ENCODE results near the gene CSF1R. TPM values are rescaled to one million over a fixed set of nuclear protein-coding genes. Genes with fewer than 3 reads are reported as not detected.
"Not testable (repeated sequence)": the region's sequence is repeated elsewhere in the genome, so short reads cannot be mapped to it uniquely, and the experiment has no call there.

The CSF1R gene
- total RNA-seq, 2 experiments from 2014 or later: 0.41 to 0.78 TPM

DNA sequence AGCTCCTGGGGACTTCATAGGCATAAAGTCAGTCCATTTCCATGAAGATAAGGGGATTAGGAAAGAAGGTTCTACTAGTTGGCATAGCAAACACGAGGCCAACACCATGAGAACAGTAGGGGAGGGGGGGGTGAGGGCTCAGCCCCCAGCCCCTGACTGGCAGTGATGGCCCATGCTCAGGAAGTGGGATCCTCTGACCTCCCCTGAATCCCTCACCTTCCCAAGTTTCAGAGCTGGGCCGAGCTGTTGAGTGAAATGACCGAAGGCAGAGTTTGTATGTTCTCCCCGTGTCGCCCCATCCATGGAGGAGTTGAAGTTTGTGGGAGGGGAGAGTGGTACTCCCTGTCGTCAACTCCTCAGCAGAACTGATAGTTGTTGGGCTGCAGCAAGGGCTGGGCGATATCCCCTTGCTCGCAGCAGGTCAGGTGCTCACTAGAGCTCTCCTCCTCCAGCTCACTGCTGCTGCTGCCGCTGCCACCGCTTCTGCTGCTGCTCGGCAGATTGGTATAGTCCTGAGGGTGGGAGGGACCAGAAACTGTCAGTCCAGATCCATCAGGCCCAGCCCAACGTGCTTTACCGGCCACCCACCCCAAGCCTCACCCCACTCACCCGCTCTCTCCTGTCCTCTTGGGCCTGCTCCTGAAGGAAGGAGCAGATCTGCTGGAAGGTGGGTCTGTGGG is 32.5 kb downstream of the CSF1R start:
- Mint-ChIP-seq H3K36me3 (peaks cover 37% of the 10 kb centered on the region), H3K27ac (no peak overlapping the region), H3K4me3 (no peak overlapping the region), H3K9me3 (no peaks in the 10 kb centered on the region), H3K27me3 (no peaks in the 10 kb centered on the region), H3K4me1 (ENCODE audit: low read depth) (no peaks in the 10 kb centered on the region)
- no peak for DNase-seq
- POLR2A ChIA-PET: no interaction called here
- intact Hi-C loops (cut with micrococcal nuclease): no loop called here
- CTCF ChIA-PET: interaction anchor here (0.6 kb wide), 1 partner anchor 207 kb away, joined by 4 read pairs; no protein-coding TSS in a partner anchor

DNA sequence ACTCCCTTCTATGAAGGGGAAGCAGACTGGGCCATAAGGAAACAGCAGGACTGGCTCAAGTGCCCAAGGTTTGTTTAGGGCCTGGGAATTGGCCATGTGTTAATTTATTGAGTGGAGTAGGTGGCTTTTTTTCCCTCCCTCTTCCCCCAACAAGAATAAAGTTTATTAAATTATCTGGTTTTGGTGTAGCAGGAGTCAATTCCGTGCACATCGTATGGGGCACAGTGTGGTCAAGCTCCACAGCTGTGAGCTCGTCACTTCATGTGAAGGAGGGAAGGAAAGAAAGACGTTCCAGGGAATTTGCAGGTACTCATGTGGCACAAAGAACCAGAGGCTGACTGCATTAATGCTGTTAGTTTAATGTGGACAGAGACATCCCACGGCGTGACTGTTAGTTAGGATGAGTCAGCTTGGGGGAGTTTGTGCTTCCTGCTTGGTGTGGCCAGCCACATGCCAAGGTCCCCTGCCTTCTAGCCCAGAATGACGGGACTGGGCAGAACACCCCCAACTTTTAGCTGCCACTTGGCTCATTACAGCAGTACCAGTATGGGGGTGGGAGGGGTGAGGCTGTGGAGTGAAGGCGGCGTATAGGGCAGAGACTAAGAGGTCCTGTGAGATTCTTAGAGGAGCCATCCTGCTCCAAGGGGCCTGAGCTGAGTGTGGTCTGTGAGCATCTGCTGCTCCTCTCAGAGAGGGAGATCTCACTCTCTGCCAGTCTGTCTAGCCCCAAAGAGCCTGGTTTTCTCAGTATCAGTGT is 33.2 kb downstream of the CSF1R start:
- CTCF ChIA-PET: no interaction called here
- H3K36me3 Mint-ChIP-seq: peaks cover 39% of the 10 kb centered on the region

DNA sequence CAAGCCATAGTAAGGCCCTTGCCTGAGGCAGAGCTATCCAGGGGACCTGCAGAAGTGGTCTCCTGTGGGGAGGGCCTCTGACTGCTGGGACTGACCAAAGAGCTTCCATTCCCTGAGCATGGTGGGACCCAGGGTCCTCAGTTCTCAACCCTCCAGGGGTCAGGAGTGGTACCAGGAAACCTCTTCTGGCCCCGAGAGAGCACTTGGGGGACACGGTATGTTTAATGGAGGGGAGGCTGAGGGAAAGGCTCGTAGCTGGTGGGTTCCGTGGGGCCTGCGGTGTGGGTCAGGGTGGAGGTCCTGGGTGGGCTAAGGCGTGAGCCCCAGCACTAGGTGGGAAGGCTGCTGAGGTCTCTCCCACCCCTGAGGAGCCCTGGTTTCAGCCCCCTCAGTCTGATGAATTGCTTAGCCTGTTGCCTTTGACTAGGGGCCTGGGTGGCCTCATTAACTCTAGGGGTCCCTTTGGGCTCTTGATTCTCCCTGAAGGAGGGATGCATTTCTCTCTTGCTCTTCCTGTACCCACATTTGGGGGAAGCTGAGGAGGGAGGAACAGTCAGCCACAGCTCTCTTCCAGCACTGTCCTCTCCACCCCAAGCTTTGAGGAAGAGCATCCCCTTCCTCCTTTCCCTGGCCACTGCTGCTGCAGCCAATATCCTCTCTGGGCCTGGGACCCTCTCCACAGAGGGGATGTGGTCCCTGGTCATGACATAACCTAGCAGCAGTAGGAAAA is 34.0 kb downstream of the CSF1R start:
- no peaks in the 10 kb centered on the region for H3K9me3 Mint-ChIP-seq
- H3K27ac Mint-ChIP-seq: no peak overlapping the region
- no peaks in the 10 kb centered on the region for H3K4me1 Mint-ChIP-seq (ENCODE audit: low read depth)
- no peak overlapping the region for H3K4me3 Mint-ChIP-seq
- no peak for DNase-seq
- CTCF ChIA-PET: no interaction called here
- peaks cover 43% of the 10 kb centered on the region for H3K36me3 Mint-ChIP-seq
- no peaks in the 10 kb centered on the region for H3K27me3 Mint-ChIP-seq
- POLR2A ChIA-PET: no interaction called here
- intact Hi-C loops (cut with micrococcal nuclease): no loop called here

More for the DNA sequence above, 33.2 kb downstream of the CSF1R start:
- POLR2A ChIA-PET: no interaction called here
- Mint-ChIP-seq H3K27ac (no peak overlapping the region), H3K27me3 (no peaks in the 10 kb centered on the region), H3K9me3 (no peaks in the 10 kb centered on the region), H3K4me3 (no peak overlapping the region), H3K4me1 (ENCODE audit: low read depth) (no peaks in the 10 kb centered on the region)
- no peak for DNase-seq
- intact Hi-C loops (cut with micrococcal nuclease): no loop called here

DNA sequence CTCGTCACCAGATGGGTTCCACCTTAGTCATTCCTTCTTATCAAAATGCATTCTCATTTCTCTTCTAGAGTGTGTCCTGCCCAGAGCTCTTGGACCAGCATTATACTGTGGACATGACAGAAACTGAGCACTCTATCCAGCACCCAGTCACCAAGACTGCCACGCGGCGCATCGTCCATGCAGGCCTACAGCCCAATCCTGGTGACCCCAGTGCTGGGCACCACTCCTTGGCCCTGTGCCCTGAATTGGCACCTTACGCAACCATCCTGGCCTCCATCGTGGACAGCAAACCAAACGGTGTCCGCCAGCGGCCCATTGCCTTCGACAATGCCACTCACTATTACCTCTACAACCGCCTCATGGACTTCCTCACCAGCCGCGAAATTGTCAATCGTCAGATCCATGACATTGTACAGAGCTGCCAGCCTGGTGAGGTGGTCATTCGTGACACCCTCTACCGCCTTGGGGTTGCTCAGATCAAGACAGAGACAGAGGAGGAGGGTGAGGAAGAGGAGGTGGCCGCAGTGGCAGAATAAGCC is 34.6 kb downstream of the CSF1R start:
- intact Hi-C loops (cut with micrococcal nuclease): no loop called here
- POLR2A ChIA-PET: no interaction called here
- Mint-ChIP-seq H3K9me3 (no peaks in the 10 kb centered on the region), H3K27ac (no peak overlapping the region), H3K4me3 (no peak overlapping the region), H3K36me3 (peaks cover 47% of the 10 kb centered on the region), H3K27me3 (no peaks in the 10 kb centered on the region), H3K4me1 (ENCODE audit: low read depth) (no peaks in the 10 kb centered on the region)
- CTCF ChIA-PET: no interaction called here
- DNase-seq: no peak

DNA sequence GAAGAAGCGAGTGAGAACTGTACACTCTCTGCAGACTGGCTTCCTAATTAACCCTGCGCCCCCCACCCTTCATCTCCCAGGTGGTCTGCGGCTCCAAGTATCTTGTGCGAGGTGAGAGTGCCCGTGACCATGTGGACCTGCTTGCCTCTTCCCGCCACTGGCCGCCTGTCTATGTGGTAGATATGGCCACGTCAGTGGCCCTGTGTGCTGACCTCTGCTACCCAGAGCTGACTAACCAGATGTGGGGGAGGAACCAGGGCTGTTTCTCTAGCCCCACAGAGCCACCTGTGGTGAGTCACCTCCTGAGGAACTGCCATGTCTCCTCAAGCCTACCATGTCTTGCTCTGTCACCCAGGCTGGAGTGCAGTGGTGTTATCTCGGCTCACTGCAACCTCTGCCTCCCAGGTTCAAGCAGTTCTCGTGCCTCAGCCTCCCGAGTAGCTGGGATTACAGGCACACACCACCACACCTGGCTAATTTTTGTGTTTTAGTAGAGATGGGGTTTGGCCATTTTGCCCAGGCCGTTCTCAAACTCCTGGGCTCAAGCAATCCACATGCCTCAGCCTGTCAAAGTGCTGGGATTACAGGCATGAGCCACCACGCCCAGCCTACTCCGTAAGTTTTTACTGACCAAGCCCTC is 36.1 kb downstream of the CSF1R start:
- H3K9me3 Mint-ChIP-seq; H3K4me1 Mint-ChIP-seq (ENCODE audit: low read depth); H3K27ac Mint-ChIP-seq; H3K4me3 Mint-ChIP-seq; POLR2A ChIA-PET; DNase-seq; H3K27me3 Mint-ChIP-seq; CTCF ChIA-PET; intact Hi-C loops (cut with micrococcal nuclease): not testable (repeated sequence)
- H3K36me3 Mint-ChIP-seq: peaks cover 47% of the 10 kb centered on the region

DNA sequence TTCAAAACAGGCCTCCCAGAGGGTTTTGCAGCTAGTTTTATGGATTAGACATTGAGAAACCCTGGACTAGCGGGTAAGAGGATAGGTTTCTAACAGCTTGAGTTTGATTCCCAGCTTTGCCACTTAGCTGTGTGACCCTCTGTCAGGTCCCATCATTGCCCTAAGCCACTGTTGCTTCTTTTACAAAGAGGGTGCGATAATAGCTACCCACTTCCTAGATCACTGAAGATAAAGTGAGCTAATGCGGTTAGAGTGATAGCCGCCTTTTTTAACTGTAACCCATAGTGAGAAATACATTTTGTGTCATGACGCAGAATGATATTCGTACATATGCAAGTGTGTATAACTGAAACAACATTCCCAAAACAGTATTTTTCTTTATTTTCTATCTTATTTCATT is 40.3 kb downstream of the CSF1R start:
- no peak overlapping the region for H3K27ac Mint-ChIP-seq
- no peaks in the 10 kb centered on the region for H3K27me3 Mint-ChIP-seq
- H3K4me1 Mint-ChIP-seq (ENCODE audit: low read depth): peaks cover 6% of the 10 kb centered on the region
- H3K9me3 Mint-ChIP-seq: no peaks in the 10 kb centered on the region
- H3K36me3 Mint-ChIP-seq: peaks cover 50% of the 10 kb centered on the region
- H3K4me3 Mint-ChIP-seq: no peak overlapping the region
- ChIA-PET POLR2A (no interaction called here), CTCF (interaction anchor here (0.9 to 1.7 kb wide), 3 partner anchors 16 to 77 kb away, joined by 3 to 6 read pairs (median 4); partner anchors contain the start of gene CSF1R)
- no peak for DNase-seq
- intact Hi-C loops (cut with micrococcal nuclease): no loop called here

DNA sequence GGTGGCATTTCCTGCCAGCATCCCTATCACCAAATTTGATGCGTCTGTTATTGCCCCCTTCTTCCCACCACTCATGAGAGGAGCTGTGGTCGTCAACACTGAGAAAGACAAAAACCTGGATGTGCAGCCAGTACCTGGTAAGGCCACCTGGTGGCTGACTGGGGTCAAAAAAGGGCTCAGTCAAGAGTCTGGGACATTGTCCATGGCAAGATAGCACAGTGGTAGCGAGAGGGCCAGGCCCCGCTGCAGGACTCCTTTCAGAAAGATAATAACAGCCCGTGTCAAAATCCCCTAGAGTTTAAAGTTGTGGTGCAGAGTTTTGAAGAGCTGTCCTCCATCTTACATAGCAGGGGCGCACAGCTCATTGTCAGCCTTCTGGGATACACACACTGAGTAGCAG is 40.8 kb downstream of the CSF1R start:
- peaks cover 55% of the 10 kb centered on the region for H3K36me3 Mint-ChIP-seq
- intact Hi-C loops (cut with micrococcal nuclease): no loop called here
- H3K27me3 Mint-ChIP-seq: no peaks in the 10 kb centered on the region
- no peak for DNase-seq
- H3K27ac Mint-ChIP-seq: no peak overlapping the region
- peaks cover 6% of the 10 kb centered on the region for H3K4me1 Mint-ChIP-seq (ENCODE audit: low read depth)
- ChIA-PET CTCF (interaction anchor here (0.9 to 1.7 kb wide), 4 partner anchors 15 to 77 kb away, joined by 3 to 6 read pairs (median 4); partner anchors contain the start of gene CSF1R), POLR2A (no interaction called here)
- no peaks in the 10 kb centered on the region for H3K9me3 Mint-ChIP-seq
- H3K4me3 Mint-ChIP-seq: no peak overlapping the region

DNA sequence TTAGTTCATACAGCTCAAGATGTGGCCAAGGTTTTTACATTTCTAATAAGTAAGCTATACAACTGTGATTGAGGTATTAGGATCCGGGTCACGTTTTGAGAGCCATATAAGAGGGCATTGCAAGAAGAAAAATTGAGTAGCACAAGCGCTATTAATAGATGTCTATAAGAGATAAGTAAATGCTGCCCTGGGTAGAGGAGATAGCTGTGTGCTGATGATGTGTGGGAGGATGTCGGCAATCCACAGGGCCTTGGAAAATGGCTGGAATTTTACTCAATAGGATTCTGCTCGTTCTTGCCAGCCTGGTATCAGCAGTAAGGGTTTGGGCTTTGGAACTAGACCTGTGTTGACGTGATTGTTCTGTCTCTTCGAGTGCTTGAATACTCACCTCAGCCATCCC is 41.6 kb downstream of the CSF1R start:
- Mint-ChIP-seq H3K4me3 (no peak overlapping the region), H3K36me3 (peaks cover 55% of the 10 kb centered on the region), H3K27me3 (no peaks in the 10 kb centered on the region), H3K9me3 (no peaks in the 10 kb centered on the region), H3K4me1 (ENCODE audit: low read depth) (peaks cover 6% of the 10 kb centered on the region), H3K27ac (no peak overlapping the region)
- CTCF ChIA-PET: interaction anchor here (1.0 to 1.7 kb wide), 2 partner anchors 36 to 78 kb away, joined by 3 to 6 read pairs; no protein-coding TSS in a partner anchor
- POLR2A ChIA-PET: no interaction called here
- DNase-seq: no peak
- intact Hi-C loops (cut with micrococcal nuclease): loop anchor here (1.0 kb wide), 1 partner anchor 17 kb away; no protein-coding TSS in a partner anchor

DNA sequence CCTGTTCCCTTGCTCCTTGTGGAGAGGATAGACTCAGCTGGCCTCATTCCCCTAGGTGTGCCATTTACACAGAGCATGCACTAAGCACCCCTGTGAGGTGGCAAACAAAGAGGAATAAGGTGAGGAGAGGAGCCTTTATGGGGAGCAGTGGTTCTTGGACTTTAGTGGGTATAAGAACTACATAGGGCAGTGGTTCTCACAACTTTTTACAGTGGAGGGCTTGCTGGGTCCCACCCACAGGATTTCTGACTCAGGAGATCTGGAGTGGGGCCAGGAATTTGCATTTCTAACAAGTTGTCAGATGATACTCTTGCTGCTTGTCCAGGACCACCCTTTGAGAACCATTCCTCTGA is 42.0 kb downstream of the CSF1R start:
- Mint-ChIP-seq H3K27ac (no peak overlapping the region), H3K9me3 (no peaks in the 10 kb centered on the region), H3K27me3 (no peaks in the 10 kb centered on the region), H3K4me1 (ENCODE audit: low read depth) (peaks cover 6% of the 10 kb centered on the region), H3K4me3 (no peak overlapping the region), H3K36me3 (peaks cover 51% of the 10 kb centered on the region)
- intact Hi-C loops (cut with micrococcal nuclease): loop anchor here (1.0 kb wide), 1 partner anchor 17 kb away; no protein-coding TSS in a partner anchor
- no peak for DNase-seq
- POLR2A ChIA-PET: no interaction called here
- CTCF ChIA-PET: interaction anchor here (1.0 to 1.7 kb wide), 2 partner anchors 36 to 79 kb away, joined by 3 to 6 read pairs; no protein-coding TSS in a partner anchor

DNA sequence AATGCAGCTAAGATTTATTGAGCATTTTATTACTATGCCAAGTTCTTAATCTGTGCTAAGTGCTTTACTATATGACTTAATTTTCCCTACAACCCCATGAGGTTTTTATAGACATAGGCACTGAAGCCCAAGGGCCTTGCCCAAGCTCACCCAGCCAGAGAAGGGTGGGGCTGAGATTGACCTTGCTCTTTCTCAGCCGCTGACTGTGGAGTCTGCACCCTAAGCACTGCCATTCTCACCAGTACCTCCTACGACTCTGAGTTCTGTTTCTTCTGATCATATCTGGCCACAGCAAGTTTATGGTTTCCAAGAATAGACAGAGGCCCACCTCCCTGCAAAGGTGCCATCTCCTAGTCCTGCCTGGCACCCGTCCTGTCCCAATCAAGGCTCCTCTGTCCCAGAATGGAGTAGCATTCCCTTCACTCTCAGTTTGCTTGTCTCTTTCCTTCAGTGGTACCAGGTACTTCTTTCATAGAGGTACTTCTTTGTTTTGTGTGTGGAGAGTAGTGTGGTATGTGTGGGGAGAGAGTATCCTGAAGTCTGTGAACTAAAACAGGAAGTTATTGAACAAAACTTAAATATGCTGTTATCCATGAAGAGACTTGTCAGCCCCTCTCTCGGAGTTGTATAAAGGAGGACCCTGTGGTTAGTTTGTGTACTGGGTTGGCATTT is 42.6 kb downstream of the CSF1R start:
- CTCF ChIA-PET: no interaction called here
- intact Hi-C loops (cut with micrococcal nuclease): loop anchor here (1.0 kb wide), 1 partner anchor 16 kb away; no protein-coding TSS in a partner anchor
- Mint-ChIP-seq H3K36me3 (peaks cover 45% of the 10 kb centered on the region), H3K4me1 (ENCODE audit: low read depth) (peaks cover 6% of the 10 kb centered on the region), H3K27ac (no peak overlapping the region), H3K9me3 (no peaks in the 10 kb centered on the region), H3K27me3 (no peaks in the 10 kb centered on the region), H3K4me3 (no peak overlapping the region)
- no peak for DNase-seq
- POLR2A ChIA-PET: no interaction called here

DNA sequence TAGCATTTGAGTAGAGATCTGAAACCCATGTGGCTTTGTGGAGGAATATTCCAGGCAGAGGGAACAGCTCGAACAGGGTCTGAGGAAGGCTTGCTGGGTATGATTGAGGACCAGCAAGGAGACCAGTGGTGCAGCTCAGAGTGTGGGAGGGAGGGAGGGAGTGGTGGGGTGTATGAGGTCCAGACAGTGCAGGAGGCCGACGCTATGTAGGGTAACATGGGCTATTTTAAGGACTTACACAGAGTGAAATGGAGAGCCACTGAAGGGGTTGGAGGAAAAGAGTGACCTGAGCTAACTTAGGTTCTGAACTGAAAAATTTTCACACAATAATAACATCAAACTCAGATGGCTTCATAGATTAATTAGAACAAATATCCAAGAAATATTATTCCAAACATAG is 43.9 kb downstream of the CSF1R start:
- Mint-ChIP-seq H3K36me3 (peaks cover 51% of the 10 kb centered on the region), H3K4me3 (no peak overlapping the region), H3K4me1 (ENCODE audit: low read depth) (peaks cover 6% of the 10 kb centered on the region), H3K9me3 (no peaks in the 10 kb centered on the region), H3K27ac (no peak overlapping the region), H3K27me3 (no peaks in the 10 kb centered on the region)
- DNase-seq: no peak
- intact Hi-C loops (cut with micrococcal nuclease): no loop called here
- ChIA-PET CTCF (no interaction called here), POLR2A (no interaction called here)
